Cardiac fibroblast (primary cell): Measurements from ENCODE around the gene DUSP10.
A peak's percentile ranks its signal among the peaks of the same experiment; 100 is the strongest.

ENCODE experiments used
- DNase-seq, 2 donors: peaks; one replicate each; pipeline versions ENCODE4 v3.0.0 to v3.0.0-alpha.2; 2010; ENCODE audit warnings: low read depth in 2 of 2
- H3K4me3 ChIP-seq, 2 donors: replicated peaks in 1 of 2; 1 replicate in 1 of 2; 2 replicates in 1 of 2; pipeline ENCODE4 v1.5.1; 2011; ENCODE audit warnings: low read depth in 2 of 2, low read length in 2 of 2, mild to moderate bottlenecking in 2 of 2, moderate library complexity in 1 of 2
- TF ChIP-seq, protein P1 (sequence below): IDR thresholded peaks from one replicate; pipeline ENCODE4 v1.5.1; 2011; ENCODE audit warnings: low read depth, mild to moderate bottlenecking, low read length, inconsistent platforms

The DUSP10 gene

DNA sequence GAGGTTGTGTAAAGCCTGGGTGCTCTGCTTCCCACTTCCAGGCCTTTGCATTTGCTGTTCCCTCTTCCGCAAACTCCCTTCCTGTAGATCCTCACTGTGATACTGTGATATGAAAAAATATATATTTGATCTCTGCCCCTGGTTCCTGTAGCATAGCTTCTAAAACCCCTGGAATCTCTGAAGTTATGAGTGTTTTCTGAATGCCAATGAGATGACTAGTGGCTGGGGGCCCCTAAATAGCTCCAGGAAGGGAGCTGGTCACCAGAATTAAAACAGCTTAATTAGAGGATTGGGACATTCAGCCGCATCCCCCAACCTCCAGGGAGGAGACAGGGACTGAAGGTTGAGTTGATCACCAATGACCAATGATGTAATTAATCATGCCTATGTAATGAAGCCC is 21.9 kb downstream of the DUSP10 start:
- H3K4me3 ChIP-seq, result no peak overlapping the region
- TF ChIP-seq, protein P1, sequence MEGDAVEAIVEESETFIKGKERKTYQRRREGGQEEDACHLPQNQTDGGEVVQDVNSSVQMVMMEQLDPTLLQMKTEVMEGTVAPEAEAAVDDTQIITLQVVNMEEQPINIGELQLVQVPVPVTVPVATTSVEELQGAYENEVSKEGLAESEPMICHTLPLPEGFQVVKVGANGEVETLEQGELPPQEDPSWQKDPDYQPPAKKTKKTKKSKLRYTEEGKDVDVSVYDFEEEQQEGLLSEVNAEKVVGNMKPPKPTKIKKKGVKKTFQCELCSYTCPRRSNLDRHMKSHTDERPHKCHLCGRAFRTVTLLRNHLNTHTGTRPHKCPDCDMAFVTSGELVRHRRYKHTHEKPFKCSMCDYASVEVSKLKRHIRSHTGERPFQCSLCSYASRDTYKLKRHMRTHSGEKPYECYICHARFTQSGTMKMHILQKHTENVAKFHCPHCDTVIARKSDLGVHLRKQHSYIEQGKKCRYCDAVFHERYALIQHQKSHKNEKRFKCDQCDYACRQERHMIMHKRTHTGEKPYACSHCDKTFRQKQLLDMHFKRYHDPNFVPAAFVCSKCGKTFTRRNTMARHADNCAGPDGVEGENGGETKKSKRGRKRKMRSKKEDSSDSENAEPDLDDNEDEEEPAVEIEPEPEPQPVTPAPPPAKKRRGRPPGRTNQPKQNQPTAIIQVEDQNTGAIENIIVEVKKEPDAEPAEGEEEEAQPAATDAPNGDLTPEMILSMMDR, result no peak
- peak in 1 of 2 donors; percentile 18 for DNase-seq

DNA sequence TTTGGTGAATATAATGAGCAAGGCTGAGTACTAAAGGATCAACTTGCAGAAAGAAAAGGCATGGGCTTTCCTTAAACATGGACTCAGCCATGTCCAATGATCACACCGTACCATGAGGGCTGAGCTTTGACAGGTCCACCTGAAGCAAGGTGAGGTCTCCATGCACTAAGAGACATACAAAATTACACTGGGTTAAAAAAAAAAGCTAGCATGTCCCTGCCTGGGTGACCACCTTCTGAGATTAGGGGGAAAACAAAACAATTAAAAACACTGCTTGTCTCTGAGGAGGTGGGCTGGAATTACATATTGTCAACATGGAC is 22.7 kb downstream of the DUSP10 start:
- no peak for DNase-seq
- H3K4me3 ChIP-seq, result no peak overlapping the region
- TF ChIP-seq, protein P1, result no peak

DNA sequence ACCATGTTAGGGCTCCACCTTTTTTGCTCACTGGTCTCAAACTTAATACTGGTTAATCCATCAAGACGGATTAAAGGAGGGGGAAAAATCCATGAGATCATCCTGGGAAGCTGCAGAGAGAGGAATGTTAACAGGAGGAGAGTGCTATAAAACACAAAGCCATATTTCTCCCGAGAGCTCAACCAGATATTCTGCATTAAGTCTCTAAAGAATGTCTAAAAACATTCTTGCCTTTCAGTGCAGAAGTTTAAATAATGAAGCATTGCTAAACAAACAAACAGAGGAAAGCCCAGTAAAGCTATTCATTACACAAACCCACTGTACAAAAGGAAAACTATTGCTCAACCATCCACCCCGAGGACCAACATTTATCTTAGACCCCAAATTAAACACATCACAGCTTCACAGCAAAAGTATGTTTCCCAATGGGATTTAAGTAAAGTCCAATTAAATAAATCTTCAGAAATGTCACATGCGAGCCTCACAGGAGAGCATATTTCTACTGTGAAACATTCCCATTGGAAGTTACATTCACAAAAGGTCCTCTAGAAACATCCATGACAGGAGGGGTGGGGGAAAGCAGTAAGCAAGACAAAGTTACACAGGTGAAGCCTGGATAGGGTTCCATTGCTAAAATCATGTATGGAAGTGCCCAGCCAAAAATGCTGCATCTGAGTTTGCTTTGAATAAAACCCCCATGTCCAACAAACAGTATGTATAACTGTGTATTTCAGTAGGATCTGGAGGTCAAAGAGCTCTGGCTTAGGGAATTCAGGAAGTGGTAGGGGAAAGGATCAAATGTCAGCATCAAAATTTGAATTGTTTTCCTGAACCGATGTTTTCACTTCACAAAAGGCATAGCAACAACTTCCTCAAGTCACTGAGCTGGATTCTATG is 23.3 kb downstream of the DUSP10 start:
- H3K4me3 ChIP-seq, result no peak overlapping the region
- TF ChIP-seq, protein P1, result no peak
- peak; percentile 75 for DNase-seq

DNA sequence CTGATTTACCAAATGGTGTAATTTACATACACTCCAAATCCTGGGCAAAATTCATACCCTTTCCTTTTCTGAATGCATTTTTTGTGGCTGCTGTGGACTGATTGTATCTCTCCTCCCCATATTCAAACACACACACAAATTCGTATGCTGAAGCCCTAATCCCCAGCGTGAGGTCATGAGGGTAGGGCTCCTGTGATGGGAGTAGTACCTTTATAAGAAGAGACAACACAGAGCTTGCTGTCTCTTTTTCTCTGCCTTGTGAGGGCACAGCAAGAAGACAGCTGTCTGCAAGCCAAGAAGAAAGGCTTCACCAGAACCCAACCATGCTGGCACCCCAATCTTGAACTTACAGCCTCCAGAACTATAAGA is 24.4 kb downstream of the DUSP10 start:
- no peak for DNase-seq

DNA sequence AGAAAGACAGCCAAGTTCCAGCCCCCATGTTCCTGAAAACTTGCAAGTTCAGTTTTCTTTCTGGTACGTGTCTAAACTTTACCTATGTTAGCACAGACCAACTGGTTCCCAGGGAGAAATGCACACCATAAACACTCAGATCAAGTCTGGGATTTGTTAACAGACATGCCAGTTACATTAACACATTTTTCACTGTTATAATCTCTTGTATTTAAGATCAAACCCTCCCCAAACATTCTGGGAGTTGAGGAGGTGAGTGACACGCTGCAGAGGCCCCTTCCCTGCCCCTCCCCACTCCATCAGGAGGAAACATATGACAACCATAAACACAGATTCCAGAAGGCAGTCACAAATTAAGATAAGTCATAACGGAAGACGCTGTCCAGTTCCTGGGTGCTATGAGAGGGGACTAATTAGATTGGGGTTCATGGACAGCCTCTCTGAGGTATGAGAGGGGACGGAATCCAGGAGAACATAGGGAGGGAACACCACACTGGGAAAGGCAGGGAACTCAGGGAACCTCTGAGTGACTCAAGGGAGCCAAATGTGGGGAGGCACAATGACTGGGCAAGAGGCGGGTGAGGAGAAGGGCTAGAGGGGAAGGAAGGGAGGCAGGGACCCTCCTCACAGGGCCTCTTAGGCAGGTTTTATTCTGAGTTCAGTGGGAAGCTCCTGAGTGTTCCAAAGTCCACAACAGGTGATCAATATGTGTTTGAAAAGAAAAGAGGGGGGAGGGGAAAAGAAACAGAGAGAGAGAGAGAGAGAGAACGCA is 25.0 kb downstream of the DUSP10 start:
- TF ChIP-seq, protein P1, result no peak

More for the DNA sequence above, 24.4 kb downstream of the DUSP10 start:
- no peak overlapping the region for H3K4me3 ChIP-seq
- TF ChIP-seq, protein P1, result no peak

DNA sequence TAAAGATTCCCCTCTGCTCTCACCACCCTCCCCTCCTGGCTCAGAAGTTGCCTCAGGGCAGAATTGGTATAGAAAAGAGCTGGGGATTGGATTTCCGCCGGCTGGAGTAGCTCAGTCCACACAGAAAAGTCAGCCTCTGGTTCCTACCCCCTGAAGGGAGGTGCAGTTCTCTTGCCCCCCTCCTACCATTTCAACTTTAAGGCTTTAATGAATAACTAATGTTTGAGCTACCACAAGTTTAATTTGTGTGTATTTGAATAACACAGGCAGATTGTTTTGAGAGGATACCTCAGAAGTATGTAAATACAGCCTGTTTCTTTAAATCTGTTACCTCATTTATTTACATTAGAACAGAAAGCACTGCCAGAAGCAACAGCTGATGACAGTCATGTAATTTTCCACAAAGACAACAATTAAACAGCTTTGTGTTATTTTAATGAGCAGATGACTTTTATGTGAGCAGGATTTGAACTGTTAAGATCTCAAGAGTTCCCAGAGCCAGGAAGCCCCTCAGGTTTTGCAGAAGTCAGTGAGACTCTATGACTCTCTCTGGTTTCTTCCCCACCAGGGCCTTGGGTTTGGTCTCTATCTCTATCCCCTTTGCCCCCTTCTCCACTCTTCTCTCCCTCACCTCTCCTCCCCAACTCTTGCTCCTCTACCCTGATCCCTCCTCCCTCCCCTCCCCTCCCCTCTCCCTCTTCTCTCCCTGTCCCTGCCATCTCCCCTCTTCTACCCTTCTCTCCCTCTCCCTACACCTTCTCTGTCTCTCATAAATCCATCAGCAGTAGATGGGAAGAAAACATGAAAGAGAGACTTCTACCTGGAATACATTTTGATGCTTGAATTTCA is 26.3 kb downstream of the DUSP10 start:
- H3K4me3 ChIP-seq, result no peak overlapping the region
- TF ChIP-seq, protein P1, result no peak
- peak in 1 of 2 donors; percentile 49 for DNase-seq

More for the DNA sequence above, 25.0 kb downstream of the DUSP10 start:
- H3K4me3 ChIP-seq, result no peak overlapping the region
- DNase-seq, result no peak
